ENCODE results near the gene ADAMTS18.

Gene ADAMTS18

GRCh38 chr16:77459534-77460254, 24.9 kb upstream of the ADAMTS18 start:
- H3K4me3 ChIP-seq (ENCODE audit: extremely low read depth, insufficient read depth, low read length, poor library complexity, severe bottlenecking), result no peak overlapping the region
- H3K27ac ChIP-seq (ENCODE audit: low read depth, low read length, severe bottlenecking), result no peak overlapping the region
- no peaks in the 10 kb centered on the region for H3K9me3 ChIP-seq (ENCODE audit: control insufficient read depth, low read length)
- H3K4me1 ChIP-seq (ENCODE audit: control insufficient read depth, insufficient read depth, low read length, poor library complexity, severe bottlenecking), result peaks cover 9% of the 10 kb centered on the region
- 70 to 86% methylated on average over 1 of the region's 3 CpGs for WGBS, 2 experiments (ENCODE audit: insufficient coverage in 2 of 2)
- H3K36me3 ChIP-seq (ENCODE audit: control insufficient read depth, insufficient read depth, low read length), result no peaks in the 10 kb centered on the region

- no peak overlapping the region for H3K27ac ChIP-seq (ENCODE audit: low read depth, low read length, severe bottlenecking)
- no peaks in the 10 kb centered on the region for H3K36me3 ChIP-seq (ENCODE audit: control insufficient read depth, insufficient read depth, low read length)
- H3K9me3 ChIP-seq (ENCODE audit: control insufficient read depth, low read length), result no peaks in the 10 kb centered on the region
- WGBS, 2 experiments (ENCODE audit: insufficient coverage in 2 of 2), result 80 to 88% methylated on average over 4 of the region's 5 CpGs
- H3K4me3 ChIP-seq (ENCODE audit: extremely low read depth, insufficient read depth, low read length, poor library complexity, severe bottlenecking), result no peak overlapping the region
- H3K4me1 ChIP-seq (ENCODE audit: control insufficient read depth, insufficient read depth, low read length, poor library complexity, severe bottlenecking), result peaks cover under 1% of the 10 kb centered on the region
Measured at GRCh38 chr16:77457046-77457445, 22.2 kb upstream of the ADAMTS18 start.

GRCh38 chr16:77452243-77452642, 17.4 kb upstream of the ADAMTS18 start:
- 96 to 100% methylated on average over 1 to 3 of the region's 3 CpGs for WGBS, 2 experiments (ENCODE audit: insufficient coverage in 2 of 2)
- Histone ChIP-seq H3K4me3 (ENCODE audit: extremely low read depth, insufficient read depth, low read length, poor library complexity, severe bottlenecking) (no peak overlapping the region), H3K9me3 (ENCODE audit: control insufficient read depth, low read length) (no peaks in the 10 kb centered on the region), H3K36me3 (ENCODE audit: control insufficient read depth, insufficient read depth, low read length) (no peaks in the 10 kb centered on the region), H3K4me1 (ENCODE audit: control insufficient read depth, insufficient read depth, low read length, poor library complexity, severe bottlenecking) (no peaks in the 10 kb centered on the region), H3K27ac (ENCODE audit: low read depth, low read length, severe bottlenecking) (no peak overlapping the region)

GRCh38 chr16:77450790-77451487, 16.1 kb upstream of the ADAMTS18 start:
- no peaks in the 10 kb centered on the region for H3K36me3 ChIP-seq (ENCODE audit: control insufficient read depth, insufficient read depth, low read length)
- WGBS, 2 experiments (ENCODE audit: insufficient coverage in 2 of 2), result 87 to 89% methylated on average over 4 to 5 of the region's 5 CpGs
- no peaks in the 10 kb centered on the region for H3K9me3 ChIP-seq (ENCODE audit: control insufficient read depth, low read length)
- H3K27ac ChIP-seq (ENCODE audit: low read depth, low read length, severe bottlenecking), result no peak overlapping the region
- no peaks in the 10 kb centered on the region for H3K4me1 ChIP-seq (ENCODE audit: control insufficient read depth, insufficient read depth, low read length, poor library complexity, severe bottlenecking)
- H3K4me3 ChIP-seq (ENCODE audit: extremely low read depth, insufficient read depth, low read length, poor library complexity, severe bottlenecking), result no peak overlapping the region

GRCh38 chr16:77449208-77449607, 14.4 kb upstream of the ADAMTS18 start:
- H3K36me3 ChIP-seq (ENCODE audit: control insufficient read depth, insufficient read depth, low read length), result no peaks in the 10 kb centered on the region
- no peak overlapping the region for H3K4me3 ChIP-seq (ENCODE audit: extremely low read depth, insufficient read depth, low read length, poor library complexity, severe bottlenecking)
- no peak overlapping the region for H3K27ac ChIP-seq (ENCODE audit: low read depth, low read length, severe bottlenecking)
- H3K9me3 ChIP-seq (ENCODE audit: control insufficient read depth, low read length), result no peaks in the 10 kb centered on the region
- no peaks in the 10 kb centered on the region for H3K4me1 ChIP-seq (ENCODE audit: control insufficient read depth, insufficient read depth, low read length, poor library complexity, severe bottlenecking)

GRCh38 chr16:77445324-77445723, 10.5 kb upstream of the ADAMTS18 start:
- Histone ChIP-seq H3K27ac (ENCODE audit: low read depth, low read length, severe bottlenecking) (no peak overlapping the region), H3K4me1 (ENCODE audit: control insufficient read depth, insufficient read depth, low read length, poor library complexity, severe bottlenecking) (no peaks in the 10 kb centered on the region), H3K4me3 (ENCODE audit: extremely low read depth, insufficient read depth, low read length, poor library complexity, severe bottlenecking) (no peak overlapping the region), H3K36me3 (ENCODE audit: control insufficient read depth, insufficient read depth, low read length) (no peaks in the 10 kb centered on the region), H3K9me3 (ENCODE audit: control insufficient read depth, low read length) (no peaks in the 10 kb centered on the region)
- WGBS, 2 experiments (ENCODE audit: insufficient coverage in 2 of 2), result no CpG with 5 or more reads among the region's 2 CpGs

GRCh38 chr16:77444147-77444460, 9.3 kb upstream of the ADAMTS18 start:
- Histone ChIP-seq H3K36me3 (ENCODE audit: control insufficient read depth, insufficient read depth, low read length) (no peaks in the 10 kb centered on the region), H3K9me3 (ENCODE audit: control insufficient read depth, low read length) (no peaks in the 10 kb centered on the region), H3K27ac (ENCODE audit: low read depth, low read length, severe bottlenecking) (no peak overlapping the region), H3K4me1 (ENCODE audit: control insufficient read depth, insufficient read depth, low read length, poor library complexity, severe bottlenecking) (peaks cover 8% of the 10 kb centered on the region), H3K4me3 (ENCODE audit: extremely low read depth, insufficient read depth, low read length, poor library complexity, severe bottlenecking) (no peak overlapping the region)
- WGBS, 2 experiments (ENCODE audit: insufficient coverage in 2 of 2), result no CpG with 5 or more reads among the region's 1 CpG

- Histone ChIP-seq H3K9me3 (ENCODE audit: control insufficient read depth, low read length) (no peaks in the 10 kb centered on the region), H3K27ac (ENCODE audit: low read depth, low read length, severe bottlenecking) (no peak overlapping the region), H3K4me1 (ENCODE audit: control insufficient read depth, insufficient read depth, low read length, poor library complexity, severe bottlenecking) (peaks cover 12% of the 10 kb centered on the region), H3K36me3 (ENCODE audit: control insufficient read depth, insufficient read depth, low read length) (no peaks in the 10 kb centered on the region), H3K4me3 (ENCODE audit: extremely low read depth, insufficient read depth, low read length, poor library complexity, severe bottlenecking) (no peak overlapping the region)
- WGBS, 2 experiments (ENCODE audit: insufficient coverage in 2 of 2), result 93 to 95% methylated on average over 8 to 9 of the region's 10 CpGs
Measured at GRCh38 chr16:77443357-77444146, 8.7 kb upstream of the ADAMTS18 start.

- Histone ChIP-seq H3K36me3 (ENCODE audit: control insufficient read depth, insufficient read depth, low read length) (no peaks in the 10 kb centered on the region), H3K9me3 (ENCODE audit: control insufficient read depth, low read length) (no peaks in the 10 kb centered on the region), H3K27ac (ENCODE audit: low read depth, low read length, severe bottlenecking) (no peak overlapping the region), H3K4me1 (ENCODE audit: control insufficient read depth, insufficient read depth, low read length, poor library complexity, severe bottlenecking) (peaks cover 14% of the 10 kb centered on the region), H3K4me3 (ENCODE audit: extremely low read depth, insufficient read depth, low read length, poor library complexity, severe bottlenecking) (no peak overlapping the region)
- 100% methylated on average over 1 of the region's 2 CpGs; no CpG with 5 or more reads in 1 of the 2 experiments for WGBS, 2 experiments (ENCODE audit: insufficient coverage in 2 of 2)
Measured at GRCh38 chr16:77442078-77442477, 7.2 kb upstream of the ADAMTS18 start.

GRCh38 chr16:77439106-77439505, 4.3 kb upstream of the ADAMTS18 start:
- peak overlapping the region; percentile 72 for H3K27ac ChIP-seq (ENCODE audit: low read depth, low read length, severe bottlenecking)
- H3K4me3 ChIP-seq (ENCODE audit: extremely low read depth, insufficient read depth, low read length, poor library complexity, severe bottlenecking), result no peak overlapping the region
- 55% methylated on average over 1 to 2 of the region's 3 CpGs for WGBS, 2 experiments (ENCODE audit: insufficient coverage in 2 of 2)
- H3K9me3 ChIP-seq (ENCODE audit: control insufficient read depth, low read length), result no peaks in the 10 kb centered on the region
- H3K36me3 ChIP-seq (ENCODE audit: control insufficient read depth, insufficient read depth, low read length), result no peaks in the 10 kb centered on the region
- peaks cover 19% of the 10 kb centered on the region for H3K4me1 ChIP-seq (ENCODE audit: control insufficient read depth, insufficient read depth, low read length, poor library complexity, severe bottlenecking)

All from mesodermal cell (in vitro differentiated cells).